HG02571 (cell line): ENCODE measurements around the gene LAIR1.
"Not testable (repeated sequence)": the region's sequence is repeated elsewhere in the genome, so short reads cannot be mapped to it uniquely, and the experiment has no call there.

Experiments used
- ATAC-seq: cut with Tn5 transposase; IDR thresholded peaks from one replicate; pipeline ENCODE4 v1.9.1; 2021; ENCODE audit warnings: mild to moderate bottlenecking, moderate library complexity; ENCODE audit not compliant: unreplicated experiment

LAIR1 gene, protein sequence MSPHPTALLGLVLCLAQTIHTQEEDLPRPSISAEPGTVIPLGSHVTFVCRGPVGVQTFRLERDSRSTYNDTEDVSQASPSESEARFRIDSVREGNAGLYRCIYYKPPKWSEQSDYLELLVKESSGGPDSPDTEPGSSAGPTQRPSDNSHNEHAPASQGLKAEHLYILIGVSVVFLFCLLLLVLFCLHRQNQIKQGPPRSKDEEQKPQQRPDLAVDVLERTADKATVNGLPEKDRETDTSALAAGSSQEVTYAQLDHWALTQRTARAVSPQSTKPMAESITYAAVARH

DNA sequence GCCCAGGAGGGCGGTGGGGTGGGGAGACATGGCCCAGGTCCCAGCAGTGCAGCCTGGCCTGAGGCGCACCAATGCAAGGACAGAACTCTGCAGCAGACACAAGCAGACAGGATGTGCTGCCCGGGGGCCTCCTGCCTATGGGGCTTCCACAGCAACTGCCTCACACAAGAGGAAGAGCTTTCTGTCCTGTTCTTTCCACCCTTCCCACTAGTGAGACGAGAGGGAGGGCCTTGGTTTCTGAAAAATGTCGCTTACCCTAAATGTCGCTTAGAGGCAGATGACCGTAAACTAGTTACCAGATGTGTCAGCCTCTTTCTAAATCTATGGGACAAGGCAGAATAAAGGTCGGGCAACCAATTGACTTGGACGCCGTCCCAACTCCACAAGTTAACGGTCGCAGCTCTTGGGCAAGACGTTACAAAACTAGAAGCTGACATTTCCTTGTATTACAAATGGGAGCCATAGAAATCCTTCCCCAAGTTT is at the start of gene LAIR1:
Gene LAIR1, minus strand, starts transcription at position 157 of the 483 bp plus-strand sequence. Its CDS starts 127 bp downstream, at position 30.
- no peak for ATAC-seq

DNA sequence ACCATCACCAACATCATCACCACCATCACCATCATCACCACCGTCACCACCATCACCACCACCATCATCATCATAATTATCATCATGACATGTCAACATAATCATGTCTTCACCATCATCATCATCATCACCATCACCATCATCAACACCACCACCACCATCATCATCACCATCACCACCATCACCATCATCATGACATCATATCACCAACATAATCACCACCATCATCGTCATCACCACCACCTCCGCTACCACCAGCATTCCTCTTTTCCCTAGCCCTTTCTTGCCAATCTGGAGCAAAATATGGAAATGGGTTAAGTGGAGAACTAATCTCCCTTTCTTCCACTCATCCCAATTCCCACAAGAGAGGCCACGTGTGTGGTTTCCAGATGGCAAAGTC is 49.4 kb upstream of the LAIR1 start:
- ATAC-seq = no peak

DNA sequence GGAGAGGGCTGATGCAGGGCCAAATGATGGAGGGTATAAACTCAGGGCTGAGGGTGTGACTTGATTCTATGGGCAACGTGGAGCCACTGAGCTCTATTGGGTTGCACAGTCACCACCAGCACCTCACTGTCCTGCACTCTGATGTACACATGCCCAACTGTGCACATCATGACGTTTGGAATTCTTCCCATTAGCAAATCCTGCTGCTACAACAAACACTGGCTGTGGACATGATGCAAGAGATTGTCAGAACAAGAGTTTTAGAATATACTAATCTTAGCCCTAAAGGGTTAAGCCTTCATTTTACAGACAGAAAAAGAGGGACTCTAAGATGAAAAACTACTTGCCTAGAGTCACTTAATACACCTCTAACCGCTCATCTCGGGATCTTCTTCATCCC is 48.1 kb upstream of the LAIR1 start:
- no peak for ATAC-seq

DNA sequence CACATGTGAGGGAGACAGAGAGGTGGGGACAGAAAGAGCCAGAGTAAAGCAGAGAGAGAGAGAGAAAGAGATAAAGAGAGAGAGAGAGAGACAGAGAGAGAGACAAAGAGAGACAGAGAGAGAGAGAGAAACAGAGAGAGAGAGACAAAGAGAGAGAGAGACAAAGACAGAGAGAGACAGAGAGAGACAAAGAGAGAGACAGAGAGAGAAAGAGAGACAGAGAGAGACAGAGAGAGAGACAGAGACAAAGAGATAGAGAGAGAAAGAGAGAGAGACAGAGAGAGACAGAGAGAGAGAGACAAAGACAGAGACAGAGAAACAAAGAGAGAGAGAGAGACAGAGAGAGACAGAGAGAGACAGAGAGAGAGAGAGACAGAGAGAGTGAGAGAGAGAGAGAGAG is 46.3 kb upstream of the LAIR1 start:
- ATAC-seq = no peak

DNA sequence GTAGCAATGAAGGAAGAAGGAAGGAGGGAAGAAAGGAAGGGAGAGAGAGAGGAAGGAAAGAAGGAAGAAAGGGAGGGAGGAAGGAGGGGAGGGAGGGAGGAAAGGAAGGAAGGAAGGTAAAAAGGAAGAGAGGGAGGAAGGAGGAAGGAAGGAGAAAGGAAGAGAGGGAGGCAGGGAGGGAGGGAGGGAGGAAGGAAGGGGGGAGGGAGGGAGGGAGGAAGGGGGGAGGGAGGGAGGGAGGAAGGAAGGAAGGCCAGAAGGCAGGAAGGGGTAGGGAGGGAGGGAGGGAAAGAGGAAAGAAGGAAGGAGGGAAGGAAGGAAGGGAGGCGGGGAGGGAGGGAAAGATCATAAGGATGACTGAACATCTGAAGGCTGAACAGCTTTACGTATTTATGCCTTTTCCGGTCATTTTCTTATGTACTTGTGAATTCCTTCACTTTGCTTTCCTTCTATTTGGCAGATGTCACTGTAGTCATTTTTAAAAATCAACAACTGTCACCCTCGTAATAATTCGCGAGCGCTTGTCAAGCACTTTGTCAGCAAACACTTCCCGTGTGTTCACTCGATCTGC is 43.8 kb upstream of the LAIR1 start:
- no peak for ATAC-seq

DNA sequence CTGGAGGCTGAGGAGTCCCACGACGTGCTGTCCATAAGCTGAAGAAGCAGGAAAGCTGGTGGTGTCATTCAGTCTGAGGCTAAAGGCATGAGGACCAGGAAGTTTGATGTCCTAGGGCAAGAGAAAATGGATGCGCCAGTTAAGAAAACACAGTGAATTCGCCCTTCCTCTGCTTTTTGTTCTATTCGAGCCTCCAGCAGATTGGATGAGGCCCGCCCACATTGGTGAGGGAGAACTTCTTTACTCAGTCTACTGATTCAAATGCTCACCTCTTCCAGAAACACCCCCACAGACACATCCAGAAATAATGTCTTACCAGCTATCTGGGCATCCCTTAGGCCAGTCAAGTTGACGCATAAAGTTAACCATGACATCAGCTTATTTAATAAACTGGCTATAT is 43.0 kb upstream of the LAIR1 start:
- no peak for ATAC-seq

DNA sequence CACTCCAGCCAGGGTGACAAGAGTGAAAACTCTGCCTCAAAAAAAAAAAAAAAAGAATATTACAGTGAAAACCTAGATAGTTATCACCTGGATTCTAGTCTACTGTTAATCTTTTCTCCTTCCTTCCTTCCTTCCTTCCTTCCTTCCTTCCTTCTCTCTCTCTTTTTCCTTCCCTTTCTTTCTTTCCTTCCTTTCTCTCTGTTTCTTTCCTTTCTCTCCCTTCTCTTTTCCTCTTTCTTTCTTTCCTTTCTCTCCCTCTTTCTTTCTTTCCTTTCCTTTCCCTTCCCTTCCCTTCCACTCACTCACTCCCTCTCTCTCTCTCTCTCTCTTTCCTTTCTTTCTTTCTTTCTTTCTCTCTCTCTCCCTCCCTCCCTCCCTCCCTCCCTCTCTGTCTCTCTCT is 40.9 kb upstream of the LAIR1 start:
- no peak for ATAC-seq

DNA sequence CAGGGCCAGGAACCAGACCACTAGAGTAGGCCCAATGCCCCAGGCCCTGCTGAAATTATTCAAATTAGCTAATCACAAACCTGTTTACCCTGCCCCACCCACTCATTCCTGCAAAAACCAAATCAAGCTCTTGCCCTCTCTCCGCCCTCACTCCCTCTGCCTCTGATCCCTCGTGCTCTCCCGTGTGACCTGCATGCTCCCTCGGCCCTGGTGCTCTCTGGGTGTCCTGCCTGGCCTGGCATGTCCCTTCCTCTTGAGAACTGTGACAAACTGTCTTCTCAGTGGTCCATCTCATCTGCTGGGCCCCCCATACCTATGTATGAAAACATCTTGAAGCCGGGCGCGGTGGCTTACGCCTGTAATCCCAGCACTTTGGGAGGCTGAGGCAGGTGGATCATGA is 38.3 kb upstream of the LAIR1 start:
- ATAC-seq = no peak

DNA sequence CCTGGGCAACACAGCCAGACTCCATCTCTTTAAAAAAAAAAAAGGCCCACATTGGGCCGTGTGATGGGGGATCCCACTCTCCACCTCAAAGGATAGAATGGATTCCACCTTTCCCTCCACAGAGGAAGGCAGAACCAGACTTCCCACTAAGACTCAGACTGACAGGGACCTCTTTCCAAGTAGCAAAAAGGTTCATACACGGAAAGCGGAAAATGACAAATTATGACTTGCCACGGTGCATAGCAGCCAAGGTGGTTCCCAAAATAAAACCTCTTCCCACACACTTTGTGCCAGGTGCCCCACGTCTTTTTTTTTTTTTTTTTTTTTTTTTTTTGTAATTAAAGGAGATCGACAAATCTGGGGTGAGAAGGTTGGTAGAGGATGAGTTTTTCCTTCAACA is 36.2 kb upstream of the LAIR1 start:
- no peak for ATAC-seq

DNA sequence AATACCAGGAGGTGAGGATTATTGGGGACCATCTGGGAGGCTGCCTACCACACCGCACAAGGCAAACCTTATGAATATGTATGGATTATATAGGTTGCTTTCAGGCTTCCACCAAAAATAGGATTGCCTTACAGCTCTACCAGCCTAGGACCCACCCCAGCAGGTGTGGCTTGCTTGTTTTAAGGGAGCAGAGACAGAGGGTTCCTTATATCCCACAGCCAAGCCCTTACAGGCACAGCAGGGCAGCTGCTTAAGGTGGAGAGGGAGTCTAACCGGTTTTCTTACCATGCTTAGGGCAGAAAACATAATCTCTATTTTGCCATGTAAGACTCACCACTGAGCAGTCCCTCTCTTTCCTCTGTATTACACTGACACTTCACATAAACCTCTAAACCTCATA is 34.5 kb upstream of the LAIR1 start:
- no peak for ATAC-seq

DNA sequence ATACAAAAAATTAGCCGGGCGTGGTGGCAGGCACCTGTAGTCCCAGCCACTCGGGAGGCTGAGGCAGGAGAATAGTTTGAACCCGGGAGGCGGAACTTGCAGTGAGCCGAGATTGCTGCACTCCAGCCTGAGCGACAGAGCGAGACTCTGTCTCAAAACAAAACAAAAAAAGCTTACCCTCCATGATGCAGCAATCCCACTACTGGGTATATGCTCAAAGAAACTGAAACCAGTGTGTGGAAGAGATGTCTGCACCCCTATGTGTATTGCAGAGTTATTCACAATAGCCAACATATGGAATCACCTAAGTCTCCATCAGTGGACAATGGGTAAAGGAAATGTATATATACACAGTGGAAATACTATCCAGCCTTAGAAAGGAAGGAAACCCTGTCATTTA is 31.0 kb upstream of the LAIR1 start:
- ATAC-seq = no peak

DNA sequence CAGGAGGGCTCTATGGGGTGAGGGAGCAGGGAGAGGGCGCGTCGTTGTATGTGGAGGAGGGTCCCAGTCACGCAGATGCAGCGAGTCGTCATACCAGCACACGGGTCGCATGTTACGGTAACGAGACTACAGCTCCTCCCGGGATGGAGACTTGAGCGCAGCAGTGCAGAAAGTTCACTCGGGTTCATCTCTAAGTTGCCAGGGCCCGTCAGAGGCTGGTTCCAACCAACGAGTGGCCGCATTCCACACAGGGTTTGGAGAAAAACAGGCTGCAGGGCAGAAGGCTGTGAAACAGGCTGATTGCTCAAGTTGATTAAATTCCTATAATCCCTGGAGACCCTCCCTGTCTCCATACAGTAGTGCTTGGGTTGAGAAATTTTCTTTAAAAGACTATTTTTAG is 28.6 kb upstream of the LAIR1 start:
- ATAC-seq = no peak

DNA sequence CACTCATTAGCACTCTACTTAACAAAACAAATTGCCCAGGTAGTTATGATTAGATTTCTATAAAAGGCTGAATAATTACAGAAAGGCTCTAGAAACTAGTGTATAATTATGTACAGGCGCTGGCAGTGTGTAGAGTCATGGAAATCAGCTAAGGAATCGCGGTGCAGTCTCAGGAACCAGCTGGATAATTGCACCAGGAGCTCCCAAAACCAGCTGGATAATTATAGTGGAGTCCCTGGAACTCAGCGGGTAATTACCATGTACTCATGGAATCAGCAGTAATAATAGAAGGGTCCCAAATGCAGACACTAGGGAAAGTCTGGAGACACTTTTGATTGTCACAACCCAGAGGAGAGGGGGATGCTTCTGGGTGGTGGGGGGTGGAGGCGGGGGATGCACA is 27.4 kb upstream of the LAIR1 start:
- no peak for ATAC-seq

DNA sequence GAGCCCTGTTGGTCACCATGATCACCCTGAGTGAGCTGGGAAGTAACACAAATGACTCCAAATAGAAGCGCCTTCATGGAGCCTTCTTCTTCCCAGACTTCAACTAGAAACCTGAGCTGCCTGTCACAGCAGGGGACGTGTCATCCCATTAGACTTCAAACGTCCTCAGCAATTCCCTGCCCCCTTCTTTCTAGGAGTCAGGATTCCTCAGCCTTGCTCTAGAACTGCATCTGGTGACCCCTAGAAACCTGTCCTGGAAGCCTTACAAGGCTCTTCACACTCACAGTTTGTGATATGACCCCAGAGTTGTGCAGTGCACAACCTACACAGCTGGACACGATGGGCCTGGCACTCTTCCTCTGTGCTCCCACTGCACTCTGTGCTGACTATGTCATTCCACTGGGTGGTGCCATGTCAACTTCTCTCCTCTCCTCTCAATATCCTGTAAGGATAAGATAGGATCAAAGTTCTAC is 26.9 kb upstream of the LAIR1 start:
- ATAC-seq = no peak

DNA sequence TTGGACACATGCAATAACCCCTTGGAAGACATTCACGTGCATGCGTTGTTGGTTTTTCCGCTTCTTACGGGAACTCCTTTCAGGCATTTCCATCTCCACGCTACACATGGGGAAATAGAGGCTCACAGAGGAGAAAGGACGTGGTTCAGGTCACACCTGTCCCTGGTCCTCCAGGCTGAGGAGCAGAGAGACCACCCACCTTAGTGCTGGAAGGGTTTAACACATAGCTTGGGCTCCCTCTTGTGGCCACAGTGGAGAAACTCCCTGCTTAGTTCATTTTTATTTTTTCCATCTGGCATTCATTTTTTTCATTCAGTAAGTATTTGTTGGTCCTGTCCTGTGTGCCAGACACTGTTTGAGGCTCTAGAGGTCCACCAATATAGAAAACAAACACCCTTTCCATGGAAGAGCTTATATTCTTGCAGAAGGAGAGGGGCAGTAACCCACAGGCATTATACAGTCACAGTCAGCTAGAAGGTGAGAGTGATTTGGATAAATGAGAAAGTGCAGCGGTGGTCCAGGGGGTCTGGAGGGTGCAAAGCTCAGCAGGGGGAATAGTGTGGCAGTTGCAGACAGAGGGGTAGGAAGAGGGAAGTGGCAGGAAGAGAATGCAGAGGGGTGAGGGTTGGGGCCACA is 26.3 kb upstream of the LAIR1 start:
- ATAC-seq = no peak

DNA sequence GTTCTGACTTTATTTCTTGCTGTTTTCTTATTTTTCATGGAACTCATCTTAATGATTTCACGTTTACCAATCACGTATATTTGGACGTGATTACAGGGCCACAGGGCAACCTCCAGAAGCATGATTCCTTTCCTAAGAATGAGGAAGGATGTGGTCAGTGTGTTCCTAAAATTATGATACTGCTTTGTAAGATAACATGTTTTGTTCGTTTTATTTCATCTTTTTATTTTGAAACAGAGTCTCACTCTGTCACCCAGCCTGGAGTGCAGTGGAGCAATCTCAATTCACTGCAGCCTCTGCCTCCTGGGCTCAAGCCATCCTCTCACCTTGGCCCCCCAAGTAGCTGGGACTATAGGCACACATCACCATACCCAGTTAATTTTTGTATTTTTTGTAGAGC is 24.8 kb upstream of the LAIR1 start:
- ATAC-seq = no peak

DNA sequence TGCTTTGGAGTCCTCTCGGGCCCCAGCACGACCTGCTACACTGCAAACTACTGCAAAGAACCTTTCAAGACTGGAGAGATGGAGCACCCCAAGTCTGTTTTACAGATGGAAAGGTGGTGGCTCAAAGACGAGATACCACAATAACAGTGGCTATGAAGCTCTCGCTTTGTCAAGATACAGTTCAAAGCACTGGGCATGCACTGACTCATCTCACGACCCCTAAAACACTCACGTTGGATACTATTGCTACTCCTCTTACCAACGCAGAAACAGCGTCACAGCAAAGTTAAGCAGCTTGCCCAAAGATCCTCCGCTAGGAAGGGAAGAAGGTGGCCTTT is 24.0 kb upstream of the LAIR1 start:
- ATAC-seq = no peak

DNA sequence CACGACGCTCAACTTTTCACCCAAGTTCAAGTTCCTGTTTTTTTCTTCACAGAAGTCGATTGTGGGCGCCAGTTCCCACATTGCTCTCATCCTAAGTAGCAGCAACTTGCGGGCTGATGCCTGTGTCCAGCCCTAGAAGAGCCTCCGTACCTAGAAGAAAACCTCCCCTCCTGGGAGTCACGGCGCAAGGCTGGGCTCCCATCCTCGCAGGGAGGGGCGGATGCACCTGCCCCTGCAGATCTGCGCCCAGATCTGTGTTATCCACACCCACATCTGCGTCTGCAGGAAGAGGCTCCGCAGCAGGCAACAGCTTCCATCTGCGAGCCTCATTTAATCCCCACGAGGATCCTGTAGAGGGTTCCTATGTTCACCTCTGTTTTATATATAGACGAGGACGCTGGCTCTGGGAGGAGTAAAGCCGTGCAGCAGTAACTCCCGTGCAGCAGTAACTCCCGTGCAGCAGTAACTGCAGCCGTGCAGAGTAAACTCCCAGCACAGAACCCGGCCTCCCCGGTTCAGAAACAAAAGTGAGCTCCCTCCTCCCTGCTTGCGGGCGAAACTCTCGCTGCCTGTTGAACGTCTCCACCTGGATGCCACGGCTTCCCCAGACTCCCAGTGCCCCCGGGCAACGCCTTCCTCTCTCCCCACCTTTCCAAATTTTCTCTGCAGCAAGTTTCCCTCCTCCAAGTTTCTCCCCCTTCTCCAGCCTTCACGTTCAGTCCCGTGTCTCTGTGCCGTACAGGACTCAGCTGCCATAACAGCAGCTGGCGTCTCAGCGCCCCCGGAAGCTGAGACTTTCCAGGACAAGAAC is 23.5 kb upstream of the LAIR1 start:
- no peak for ATAC-seq

DNA sequence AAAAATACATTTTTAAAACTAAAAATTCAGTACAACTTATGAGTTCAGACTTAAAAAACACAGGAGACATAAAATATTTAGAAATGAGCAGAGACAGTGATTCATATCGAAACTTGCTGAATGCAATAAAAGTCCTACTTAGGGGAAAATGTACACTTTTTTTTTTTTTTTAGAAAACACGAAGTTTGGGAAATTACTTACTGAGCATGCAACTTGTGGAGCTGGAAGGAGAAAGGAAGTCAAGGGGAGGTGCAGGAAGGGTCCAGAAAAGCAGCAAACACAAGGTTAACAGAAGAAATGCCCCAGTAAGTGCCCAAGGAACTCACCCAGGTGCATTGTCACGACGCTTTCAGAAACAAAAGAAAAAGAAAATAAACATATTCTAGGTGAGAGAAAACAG is 18.6 kb upstream of the LAIR1 start:
- no peak for ATAC-seq

DNA sequence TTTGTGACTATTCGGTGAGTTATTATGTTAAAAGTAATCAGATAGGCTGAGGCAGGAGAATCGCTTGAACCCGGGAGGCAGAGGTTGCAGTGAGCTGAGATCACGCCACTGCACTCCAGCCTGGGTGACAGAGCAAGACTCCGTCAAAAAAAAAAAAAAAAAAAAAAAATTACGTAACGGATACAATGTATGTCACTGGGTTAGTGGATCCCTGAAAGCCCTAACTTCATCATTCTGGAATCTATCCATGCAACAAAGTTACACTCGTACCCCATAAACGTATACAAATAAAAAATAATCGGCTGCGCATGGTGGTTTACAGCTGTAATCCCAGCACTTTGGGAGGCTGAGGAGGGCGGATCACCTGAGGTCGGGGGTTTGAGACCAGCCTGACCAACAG is 17.3 kb upstream of the LAIR1 start:
- ATAC-seq = not testable (repeated sequence)

DNA sequence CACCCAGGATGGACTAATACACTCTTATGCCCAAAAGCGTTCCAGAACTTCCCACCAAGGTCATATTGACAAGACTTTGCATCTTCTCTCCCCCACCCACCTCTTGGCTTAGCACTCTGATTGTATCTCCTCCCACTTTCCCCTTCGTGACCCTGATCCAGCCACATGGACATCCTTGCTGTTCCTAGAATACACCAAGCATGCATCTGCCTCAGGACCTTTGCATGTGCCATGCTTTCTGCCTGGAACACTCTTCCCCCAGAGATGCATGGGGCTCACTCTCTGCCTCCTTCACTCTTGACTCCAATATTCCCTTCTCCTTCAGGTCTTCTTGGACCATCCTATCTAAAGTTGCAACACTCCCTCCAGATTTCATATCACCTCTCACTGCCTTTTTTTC is 16.2 kb upstream of the LAIR1 start:
- no peak for ATAC-seq
